ENCODE results near the gene DCAF10.

GRCh38 chr9:37788332-37788731 is 12.3 kb upstream of the DCAF10 start:
- TF ChIP-seq YY1 (IDR thresholded peaks at IDR 0.05; ENCODE audit: insufficient read depth, insufficient read length) (no peak), SUZ12 (IDR thresholded peaks at IDR 0.05; ENCODE audit: extremely low read depth, insufficient read depth, insufficient read length) (no peak)
